ENCODE data around the gene CYFIP2.

Gene CYFIP2

DNA sequence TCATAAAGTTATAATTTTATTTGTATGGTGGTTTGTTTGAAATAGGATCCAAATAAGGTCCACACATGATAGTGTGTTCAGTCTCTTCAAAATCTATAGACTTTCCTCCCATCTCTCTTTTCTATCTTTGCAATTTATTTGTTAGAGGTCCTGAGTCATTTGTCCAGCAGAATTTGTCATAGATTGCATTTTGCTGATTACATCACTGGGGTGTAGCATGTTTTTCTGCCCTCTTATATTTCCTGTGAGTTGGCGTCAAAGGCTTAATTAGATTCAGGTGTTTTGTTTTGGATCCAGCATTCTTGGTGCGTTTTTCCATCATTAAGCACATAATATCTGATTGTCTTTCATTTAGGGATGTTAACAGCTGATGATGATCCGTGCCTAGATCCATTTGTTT lies 15.0 kb downstream of the CYFIP2 start:
- TF ChIP-seq CTCF (IDR thresholded peaks at IDR 0.05; ENCODE audit: low read depth, low read length) = no peak
- H3K4me3 ChIP-seq (ENCODE audit: low read depth, low read length) = no peak overlapping the region

DNA sequence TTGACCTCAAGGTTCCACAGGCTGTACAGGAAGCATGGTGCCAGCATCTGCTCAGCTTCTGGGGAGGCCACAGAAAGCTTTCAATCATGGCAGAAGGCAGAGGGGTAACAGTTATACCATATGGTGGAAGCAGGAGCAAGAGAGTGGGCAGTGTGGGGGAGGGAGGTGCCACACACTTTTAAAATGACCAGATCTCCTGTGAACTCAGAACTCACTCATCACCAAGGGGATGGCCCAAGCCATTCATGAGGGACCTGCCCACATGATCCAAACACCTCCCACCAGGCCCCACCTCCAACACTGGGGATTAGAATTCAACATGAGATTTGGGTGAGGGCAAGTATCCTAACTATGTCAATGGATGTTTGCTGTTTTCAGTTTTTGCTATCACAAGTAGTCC lies 16.2 kb downstream of the CYFIP2 start:
- TF ChIP-seq CTCF (IDR thresholded peaks at IDR 0.05; ENCODE audit: low read depth, low read length) = no peak
- no peak overlapping the region for H3K4me3 ChIP-seq (ENCODE audit: low read depth, low read length)

GRCh38 chr5:157283434-157283833 lies 17.5 kb downstream of the CYFIP2 start:
- TF ChIP-seq CTCF (IDR thresholded peaks at IDR 0.05; ENCODE audit: low read depth, low read length) = no peak

DNA sequence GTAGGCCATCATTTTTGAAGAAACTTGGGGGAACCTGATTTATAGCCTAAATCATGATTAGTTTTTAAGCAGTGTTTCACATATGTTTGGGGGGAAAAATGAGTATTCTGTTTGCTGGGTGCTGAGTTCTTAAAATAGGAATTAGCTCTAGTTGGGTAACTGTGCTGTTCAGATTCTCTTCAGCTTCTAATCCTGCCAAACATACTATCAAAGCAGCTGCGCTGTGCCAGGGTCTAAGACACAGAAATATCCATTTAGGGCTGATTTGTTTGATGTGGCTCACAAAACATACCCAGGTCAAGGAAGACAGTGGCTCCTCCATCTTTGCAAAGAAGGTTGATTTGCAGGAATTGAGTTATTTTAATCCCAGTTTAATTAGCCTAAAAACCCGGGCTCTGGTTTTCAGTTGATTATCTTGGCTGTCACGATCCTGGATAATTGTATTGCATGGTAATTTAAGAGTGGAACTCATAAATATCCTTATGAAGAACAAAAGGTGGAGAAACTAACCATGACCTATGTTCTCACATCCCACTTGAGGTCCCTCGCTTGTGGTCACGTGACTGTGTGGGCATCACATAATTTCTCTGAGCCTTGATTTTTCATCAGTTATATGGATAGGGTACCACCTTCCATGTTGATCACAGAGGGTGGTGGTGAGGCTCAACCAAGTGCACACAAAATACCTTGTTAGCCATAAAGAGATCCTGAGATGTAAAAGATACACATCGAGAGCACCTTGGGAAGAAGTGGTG lies 18.7 kb downstream of the CYFIP2 start:
- H3K4me3 ChIP-seq (ENCODE audit: low read depth, low read length) = no peak overlapping the region
- no peak for TF ChIP-seq CTCF (IDR thresholded peaks at IDR 0.05; ENCODE audit: low read depth, low read length)

More at GRCh38 chr5:157283434-157283833, 17.5 kb downstream of the CYFIP2 start:
- no peak overlapping the region for H3K4me3 ChIP-seq (ENCODE audit: low read depth, low read length)

DNA sequence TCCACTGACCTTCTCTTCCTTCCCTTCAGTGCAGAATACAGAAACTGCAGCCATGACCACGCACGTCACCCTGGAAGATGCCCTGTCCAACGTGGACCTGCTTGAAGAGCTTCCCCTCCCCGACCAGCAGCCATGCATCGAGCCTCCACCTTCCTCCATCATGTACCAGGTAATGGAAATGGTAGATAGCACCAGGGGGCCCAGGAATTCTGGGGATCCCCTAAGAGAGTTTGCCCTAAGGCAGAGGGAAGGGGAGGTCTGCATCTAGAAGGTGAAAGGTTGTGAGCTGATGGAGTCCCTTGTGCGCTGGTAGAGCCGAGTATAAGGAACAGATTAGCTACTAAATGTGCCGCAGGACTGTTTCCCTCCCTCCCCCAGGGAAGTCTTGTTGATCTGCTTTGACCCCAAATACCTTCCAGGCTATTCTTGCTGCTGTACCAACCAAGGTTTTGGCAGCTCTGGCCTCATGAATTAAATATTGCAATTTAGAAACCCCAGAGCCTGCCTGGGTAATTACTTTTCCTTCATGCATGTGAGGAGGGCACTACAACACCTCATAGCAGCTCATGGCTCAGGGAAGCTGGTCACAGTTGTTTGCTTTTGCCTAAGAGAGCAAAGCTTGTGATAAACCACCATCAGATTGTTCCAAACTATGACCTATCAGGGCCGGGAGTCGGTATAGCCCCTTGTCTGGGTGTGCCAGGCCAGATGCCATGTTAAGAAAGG lies 19.6 kb downstream of the CYFIP2 start:
- TF ChIP-seq CTCF (IDR thresholded peaks at IDR 0.05; ENCODE audit: low read depth, low read length) = no peak
- H3K4me3 ChIP-seq (ENCODE audit: low read depth, low read length) = no peak overlapping the region

- TF ChIP-seq CTCF (IDR thresholded peaks at IDR 0.05; ENCODE audit: low read depth, low read length) = no peak
- no peak overlapping the region for H3K4me3 ChIP-seq (ENCODE audit: low read depth, low read length)
Observed at GRCh38 chr5:157286761-157287211, 20.9 kb downstream of the CYFIP2 start.
